Psoas muscle (tissue), 8 donors: Measurements from ENCODE around the gene KRTAP9-7. TPM values are rescaled to one million over a fixed set of nuclear protein-coding genes. Genes with fewer than 3 reads are reported as not detected.
"Not testable (repeated sequence)": the region's sequence is repeated elsewhere in the genome, so short reads cannot be mapped to it uniquely, and the experiment has no call there.

Experiments used
- ATAC-seq, 4 donors: fragments of 200-7000 bp; cut with Tn5 transposase; one replicate each; pipeline ENCODE4 v1.9.1; 2020; ENCODE audit warnings: moderate library complexity in 3 of 4, mild to moderate bottlenecking in 2 of 4
- DNase-seq, 2 donors: peaks; one replicate each; pipeline ENCODE4 v3.0.0-alpha.2; 2020
- H3K27ac ChIP-seq: fragments of 200-600 bp; one replicate; pipeline ENCODE4 v1.8.0; 2022
- H3K27me3 ChIP-seq, 3 donors: fragments of 200-600 bp in 1 of 3; one replicate each; pipeline versions ENCODE4 v1.6.1 to v1.8.0; 2013 to 2022; ENCODE audit warnings: low read length in 2 of 3, mild to moderate bottlenecking in 2 of 3, moderate library complexity in 1 of 3; ENCODE audit not compliant: insufficient read depth in 3 of 3
- H3K36me3 ChIP-seq, 2 donors: fragments of 200-600 bp in 1 of 2; one replicate each; pipeline versions ENCODE4 v1.6.1 to v1.8.0; 2013 to 2022; ENCODE audit warnings: low read depth in 1 of 2, mild to moderate bottlenecking in 1 of 2, moderate library complexity in 1 of 2; ENCODE audit not compliant: insufficient read depth in 1 of 2
- H3K4me1 ChIP-seq: fragments of 200-600 bp; one replicate; pipeline ENCODE4 v1.8.0; 2022
- H3K4me3 ChIP-seq: fragments of 200-600 bp; one replicate; pipeline ENCODE4 v1.8.0; 2022; ENCODE audit warnings: mild to moderate bottlenecking
- H3K9me3 ChIP-seq: fragments of 200-600 bp; one replicate; pipeline ENCODE4 v1.8.0; 2022
- CTCF ChIP-seq: fragments of 200-600 bp; IDR thresholded peaks from one replicate; pipeline ENCODE4 v1.8.0; 2022; ENCODE audit warnings: antibody characterized with exemption
- WGBS, 3 donors: extraction: QIAGEN DNeasy Blood & Tissue Kit; methylation state at CpG; one replicate each; pipeline versions ENCODE4 v1.1.6 to v1.1.7; 2013; 5-methylcytosine and 5-hydroxymethylcytosine counted together
- intact Hi-C, 2 donors: fragments of 100-400 bp; cut with DNase I; formaldehyde crosslinking; loops; one replicate each; pipeline versions ENCODE4 v1.11.0 to v1.14.2; 2022
- polyA plus RNA-seq, 3 donors: library from polyadenylated mRNA; stranded (reverse); fragments of 200-250 nt; gene quantifications; one replicate each; pipeline ENCODE4 v1.2.3, GENCODE V29; 2013
- total RNA-seq, 4 donors: library from RNA; stranded (reverse); fragmentation: NEBNext Ultra II Directional in 2 of 4; extraction: Animal tissue kit (Norgen Biotek cat#: 25700) in 2 of 4; gene quantifications; one replicate each; pipeline versions ENCODE4 v1.2.1 to v1.2.4, GENCODE V29; 2021 to 2023
- donor health status: healthy with polysubstance abuse.
- donor health status: DM: no; HTN: no; CAD: no; lungs with moderate emphysema.
- donor health status: Bipolar disorder and iron deficiency.
- donor health status: healthy.
- donor health status: DM: yes; HTN: yes; CAD: no.
- donor health status: DM: no; HTN: no; CAD: no.
- donor health status: DM: no; HTN: no; CAD: no.
- donor health status: DM: yes; HTN: yes; CAD: no.

Gene KRTAP9-7
- total and polyA plus RNA-seq, 7 donors, result not detected

- H3K4me3 ChIP-seq, H3K27ac ChIP-seq, H3K27me3 ChIP-seq, H3K36me3 ChIP-seq, intact Hi-C loops, DNase-seq, H3K4me1 ChIP-seq, ATAC-seq, H3K9me3 ChIP-seq: not testable (repeated sequence)
- WGBS, 3 donors, result 44 to 63% (median 55%) methylated on average over 2 of the region's 2 CpGs
Observed at GRCh38 chr17:41246995-41247787, 28.3 kb upstream of the KRTAP9-7 start.

- DNase-seq, H3K9me3 ChIP-seq, H3K27ac ChIP-seq, H3K4me1 ChIP-seq, intact Hi-C loops, ATAC-seq, H3K4me3 ChIP-seq, H3K36me3 ChIP-seq: not testable (repeated sequence)
- peaks cover 2 to 23% (median 6%) of the 10 kb centered on the region in 3 donors for H3K27me3 ChIP-seq
- WGBS, 3 donors, result 27 to 56% (median 32%) methylated on average over 1 to 2 of the region's 2 CpGs
Observed at GRCh38 chr17:41249637-41250240, 25.8 kb upstream of the KRTAP9-7 start, which contains the start of gene KRTAP9-4. Gene KRTAP9-4 (plus strand): TSS chr17:41249687. CDS start chr17:41249721, 34 bp downstream.

- DNase-seq, result no peak
- H3K4me1 ChIP-seq, result no peaks in the 10 kb centered on the region
- ATAC-seq, result no peak
- 90 to 92% (median 91%) methylated on average over 1 of the region's 1 CpG for WGBS, 3 donors
- no peak overlapping the region for H3K4me3 ChIP-seq
- intact Hi-C loops, result no loop called here
- H3K36me3 ChIP-seq, result no peaks in the 10 kb centered on the region
- H3K9me3 ChIP-seq, result no peaks in the 10 kb centered on the region
- H3K27me3 ChIP-seq, result peaks cover 2 to 31% (median 6%) of the 10 kb centered on the region in 3 donors
- no peak overlapping the region for H3K27ac ChIP-seq
- no peak for TF ChIP-seq CTCF
Observed at GRCh38 chr17:41251261-41251660, 24.2 kb upstream of the KRTAP9-7 start.

- H3K36me3 ChIP-seq, result no peaks in the 10 kb centered on the region
- H3K4me3 ChIP-seq, result no peak overlapping the region
- H3K9me3 ChIP-seq, result no peaks in the 10 kb centered on the region
- intact Hi-C loops, result no loop called here
- TF ChIP-seq CTCF, result no peak
- ATAC-seq (no peak), DNase-seq (no peak)
- no peaks in the 10 kb centered on the region for H3K4me1 ChIP-seq
- no peak overlapping the region for H3K27ac ChIP-seq
- WGBS, 3 donors, result 0 to 50% (median 42%) methylated on average over 1 of the region's 1 CpG
- peaks cover 2 to 48% (median 11%) of the 10 kb centered on the region in 3 donors for H3K27me3 ChIP-seq
Observed at GRCh38 chr17:41254861-41255260, 20.6 kb upstream of the KRTAP9-7 start.

GRCh38 chr17:41255381-41256290 lies 19.9 kb upstream of the KRTAP9-7 start, which contains the start of gene KRTAP9-9:
Gene KRTAP9-9 (plus strand): TSS chr17:41255384.
- H3K36me3 ChIP-seq, H3K4me3 ChIP-seq, H3K9me3 ChIP-seq, H3K4me1 ChIP-seq, DNase-seq, intact Hi-C loops, ATAC-seq, H3K27ac ChIP-seq: not testable (repeated sequence)
- WGBS, 3 donors, result 47 to 54% (median 52%) methylated on average over 4 to 5 of the region's 5 CpGs
- H3K27me3 ChIP-seq, result peaks cover 2 to 54% (median 11%) of the 10 kb centered on the region in 3 donors
